Cortex of kidney (tissue), 1 donor: Measurements from ENCODE around the gene OBP2B.
"Not testable (repeated sequence)": the region's sequence is repeated elsewhere in the genome, so short reads cannot be mapped to it uniquely, and the experiment has no call there.

Experiments used
- DNase-seq: peaks from one replicate; lab custom pipeline; 2025; lab: John Stamatoyannopoulos, UW

Gene OBP2B

DNA sequence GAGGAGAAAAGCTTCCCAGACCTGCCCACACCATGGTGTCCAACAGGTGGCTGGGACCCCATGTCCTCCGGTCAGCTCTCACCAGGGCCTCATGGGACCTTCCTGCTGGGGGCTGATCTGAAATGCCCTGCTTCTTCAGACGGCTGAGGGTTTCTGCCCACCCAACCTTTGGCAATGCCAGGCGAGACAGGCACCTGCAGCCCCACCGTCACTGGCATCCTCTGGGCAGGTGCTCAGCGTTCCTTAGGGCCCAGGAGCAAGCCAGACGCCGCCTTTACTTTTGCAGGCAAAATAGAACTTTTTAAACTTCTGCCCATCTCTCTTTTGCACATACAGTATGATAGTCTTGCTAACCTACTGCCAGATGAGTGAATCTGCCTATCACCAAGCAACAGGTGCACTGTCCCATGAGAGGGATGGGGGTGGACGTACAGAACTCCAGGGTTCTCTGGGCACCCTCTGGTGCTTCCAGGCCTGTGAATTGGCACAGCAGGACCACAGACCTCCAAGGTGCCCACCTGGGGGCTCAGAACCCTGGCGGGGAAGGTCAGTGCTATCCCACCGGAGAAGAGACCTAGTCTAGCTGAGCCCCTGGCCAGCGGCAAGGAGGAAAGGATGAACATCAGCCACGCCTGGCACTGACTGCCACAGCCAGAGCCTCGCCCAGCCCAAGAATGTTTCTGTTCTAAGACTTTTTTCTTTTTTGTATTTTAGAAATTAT, 7.5 kb downstream of the OBP2B start:
- no peak for DNase-seq

DNA sequence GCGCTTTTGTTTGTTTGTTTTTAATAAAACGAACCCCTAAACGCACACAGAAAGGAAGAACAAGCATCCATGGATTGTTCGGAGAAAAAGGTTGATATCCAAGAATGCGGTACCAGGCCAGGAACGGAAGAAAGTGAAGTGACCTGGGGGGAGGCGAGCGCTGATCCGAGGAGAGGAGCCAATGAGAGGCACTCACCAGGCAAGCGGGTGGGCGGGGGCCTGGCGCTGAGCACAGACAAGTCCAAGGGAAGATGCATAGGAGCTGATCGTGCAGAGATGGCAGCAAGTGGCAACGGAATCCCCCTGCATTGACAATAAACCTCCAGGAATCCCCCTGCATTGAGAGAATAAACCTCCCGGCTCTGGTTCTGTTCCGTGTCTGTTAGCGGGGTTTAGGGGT, 8.4 kb downstream of the OBP2B start:
- DNase-seq = no peak

DNA sequence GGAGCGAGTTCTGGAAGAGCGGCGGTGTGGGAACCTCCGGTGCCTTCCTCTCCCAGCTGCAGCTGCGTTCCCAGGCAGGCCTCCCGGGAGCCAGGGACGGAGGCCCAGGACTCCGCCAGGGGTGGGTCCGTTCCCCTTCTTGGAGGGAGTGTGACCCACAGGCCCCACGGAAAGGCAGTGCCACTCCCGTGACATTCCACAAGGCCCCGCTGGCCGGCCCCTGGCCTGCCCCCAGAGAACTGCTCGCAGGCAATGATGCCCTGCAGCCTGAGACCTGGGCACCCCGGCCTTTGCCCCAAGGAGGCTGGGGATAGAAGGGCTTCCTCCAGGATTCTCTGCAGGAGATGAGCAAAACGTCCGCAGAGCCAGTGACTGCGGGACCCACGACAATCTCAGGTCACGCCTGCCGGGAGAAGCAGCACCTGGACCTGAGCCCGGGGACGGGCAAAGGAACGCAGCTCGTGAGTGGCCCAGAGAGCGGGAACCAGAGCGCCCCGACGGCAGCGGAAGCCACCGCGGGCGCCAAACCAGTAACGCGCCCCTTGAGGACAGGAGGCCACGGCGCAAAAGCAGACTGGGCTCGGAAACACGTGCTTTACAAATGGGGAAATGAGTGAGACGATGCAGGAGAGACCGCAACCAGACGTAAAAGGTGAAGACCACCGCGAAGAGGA, 9.3 kb downstream of the OBP2B start:
- DNase-seq = no peak

DNA sequence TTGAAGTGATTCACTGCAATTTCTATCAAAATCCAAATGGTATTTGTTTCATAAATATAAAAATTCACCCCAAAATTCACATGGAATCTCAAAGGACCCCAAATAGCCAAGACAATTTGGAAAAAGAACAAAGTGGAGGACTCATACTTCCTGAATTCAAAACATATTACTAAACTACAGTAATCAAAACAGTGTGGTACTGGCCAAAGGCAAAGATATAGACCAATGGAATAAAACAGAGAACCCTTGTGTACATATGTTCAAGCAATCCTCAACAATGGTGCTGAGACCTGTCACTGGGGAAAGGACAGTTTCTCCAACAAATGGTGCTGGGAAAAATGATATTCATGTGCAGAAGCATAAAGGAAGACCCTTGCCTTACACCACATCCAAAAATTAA, 14.0 kb downstream of the OBP2B start:
- DNase-seq = no peak

DNA sequence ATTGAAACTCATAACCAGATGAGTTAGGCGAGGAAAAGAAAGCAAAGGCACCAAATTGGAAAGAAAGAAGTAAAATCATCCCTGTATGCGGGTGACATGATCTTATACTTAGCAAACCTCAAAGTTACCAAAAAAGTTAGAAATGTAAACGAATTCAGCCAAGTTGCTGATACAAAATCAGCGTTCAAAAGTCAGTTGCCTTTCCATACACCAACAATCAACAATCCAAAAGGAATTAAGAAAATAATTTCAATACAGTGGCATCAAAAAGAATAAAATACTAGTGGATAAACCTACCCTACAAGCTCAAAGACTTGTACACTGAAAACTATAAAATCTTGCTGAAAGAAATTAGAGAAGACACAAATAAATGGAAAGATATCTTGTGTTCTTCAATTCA, 14.5 kb downstream of the OBP2B start:
- DNase-seq = no peak

DNA sequence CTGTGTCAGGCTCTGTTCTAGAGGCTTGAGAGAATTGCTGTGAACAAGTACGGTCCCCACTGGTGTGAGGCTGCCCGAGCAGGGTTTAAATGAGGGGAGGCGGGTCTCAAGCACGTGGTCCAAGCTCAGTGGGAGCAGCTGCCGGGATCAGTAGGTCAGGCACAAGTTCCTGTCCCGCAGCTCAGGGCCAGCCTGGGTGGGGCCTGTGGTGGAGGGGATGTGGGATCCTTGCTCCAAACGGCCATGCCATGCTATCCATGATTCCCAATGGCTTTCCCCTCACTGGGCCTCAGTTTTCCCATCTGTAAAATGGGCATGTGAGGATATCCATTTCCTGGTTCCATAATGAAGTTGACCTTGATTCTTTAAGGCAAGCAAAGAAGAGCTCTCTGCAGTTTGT, 17.1 kb downstream of the OBP2B start:
- DNase-seq = no peak

DNA sequence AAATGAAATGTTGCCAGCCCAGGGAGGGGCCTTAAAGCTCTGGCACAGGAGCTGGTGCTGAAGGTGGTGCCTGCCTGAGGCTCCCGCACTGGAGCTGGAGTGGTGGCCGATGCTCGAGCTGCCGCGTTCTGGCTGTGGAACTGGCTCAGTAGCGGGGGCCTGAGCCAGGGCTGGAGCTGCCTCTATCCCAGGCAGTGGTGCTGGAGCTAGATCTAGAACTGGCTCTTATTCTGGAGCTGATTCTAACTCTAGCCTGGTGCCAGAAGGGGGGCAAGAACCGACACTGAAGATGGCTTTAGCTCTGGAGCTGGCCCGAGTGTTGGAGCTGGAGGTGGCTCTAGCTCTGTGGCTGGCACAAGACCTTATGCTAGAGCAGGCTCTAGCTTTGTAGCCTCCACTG, 19.2 kb downstream of the OBP2B start:
- DNase-seq = no peak

DNA sequence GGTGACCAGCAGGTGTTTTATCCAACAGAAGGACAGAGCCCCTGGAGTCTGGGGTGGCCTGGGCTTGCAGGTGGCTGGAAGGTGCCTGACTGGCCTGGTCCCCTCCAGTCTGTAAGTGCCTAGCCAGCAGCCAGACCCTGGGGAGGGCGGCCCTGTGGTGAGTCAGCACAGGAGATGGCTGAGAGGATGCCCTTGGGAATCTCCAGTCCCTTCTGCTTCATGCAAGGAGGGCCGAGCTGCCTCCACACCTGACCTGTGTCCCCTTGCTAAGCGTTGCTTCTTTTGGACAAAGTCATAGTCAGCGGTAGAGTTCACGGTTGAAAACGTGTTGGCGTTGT, 20.2 kb downstream of the OBP2B start:
- no peak for DNase-seq

DNA sequence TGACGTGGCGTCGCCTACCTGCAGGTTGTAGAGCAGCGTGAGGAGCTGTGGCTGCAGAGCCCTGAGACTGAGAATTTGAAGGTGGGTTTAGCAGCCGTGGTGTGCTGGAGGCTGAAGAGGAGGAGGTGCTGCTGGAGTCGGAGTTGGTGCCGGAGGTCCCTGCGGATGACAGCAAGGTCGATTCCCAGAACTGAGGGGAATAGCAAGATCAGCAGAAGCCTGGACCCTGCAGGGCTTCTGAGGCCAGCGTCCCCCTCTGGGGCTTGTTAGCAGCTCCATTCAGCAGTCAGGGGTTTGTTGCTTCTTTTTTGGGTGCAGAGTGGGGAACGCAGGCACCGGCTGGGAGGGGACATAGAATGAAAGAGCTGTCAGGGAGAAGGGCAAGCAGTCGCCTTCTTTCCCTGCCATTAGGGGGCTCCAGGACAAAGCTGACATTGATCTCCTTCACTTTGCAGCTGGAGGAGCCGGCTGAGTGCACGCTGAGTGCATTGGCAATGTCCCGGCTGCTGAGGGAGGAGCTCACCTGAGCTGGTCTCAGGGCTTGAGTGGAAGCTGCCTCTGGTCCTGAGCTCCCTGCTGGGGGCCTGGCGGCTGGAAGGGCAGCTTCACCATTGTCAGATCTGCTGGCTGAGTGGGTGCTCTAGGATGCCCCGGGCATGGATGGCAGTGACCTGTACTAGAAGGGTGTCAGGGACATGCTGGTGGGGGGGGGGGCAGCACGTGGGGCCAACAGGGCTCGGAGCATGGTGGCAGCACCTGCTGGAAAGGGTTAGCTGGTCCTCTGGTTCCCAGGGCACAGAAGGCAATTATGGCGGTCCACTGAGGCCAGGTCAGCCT, 20.8 kb downstream of the OBP2B start:
- no peak for DNase-seq

DNA sequence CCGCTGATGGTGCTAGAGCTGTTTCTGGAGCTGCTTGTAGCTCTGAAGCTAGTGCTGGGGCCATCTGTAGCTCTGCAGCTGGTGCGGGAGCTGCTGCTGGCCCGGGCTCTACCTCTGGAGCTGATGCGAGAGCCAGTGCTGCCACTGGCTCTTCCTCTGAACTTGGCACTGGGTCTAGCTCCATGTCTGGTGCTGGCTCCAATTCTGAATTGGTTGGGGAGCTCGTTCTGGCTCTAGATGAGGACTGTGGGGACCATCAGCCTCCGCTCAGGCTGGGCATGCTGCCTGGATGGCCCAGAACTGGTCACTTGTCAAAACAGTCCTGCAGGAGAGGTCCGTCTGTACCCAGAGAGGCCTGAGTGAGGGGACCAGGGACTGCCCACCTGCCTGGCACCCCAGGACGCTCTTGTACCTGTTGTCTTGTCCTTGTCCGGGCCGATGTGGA, 21.5 kb downstream of the OBP2B start:
- no peak for DNase-seq

DNA sequence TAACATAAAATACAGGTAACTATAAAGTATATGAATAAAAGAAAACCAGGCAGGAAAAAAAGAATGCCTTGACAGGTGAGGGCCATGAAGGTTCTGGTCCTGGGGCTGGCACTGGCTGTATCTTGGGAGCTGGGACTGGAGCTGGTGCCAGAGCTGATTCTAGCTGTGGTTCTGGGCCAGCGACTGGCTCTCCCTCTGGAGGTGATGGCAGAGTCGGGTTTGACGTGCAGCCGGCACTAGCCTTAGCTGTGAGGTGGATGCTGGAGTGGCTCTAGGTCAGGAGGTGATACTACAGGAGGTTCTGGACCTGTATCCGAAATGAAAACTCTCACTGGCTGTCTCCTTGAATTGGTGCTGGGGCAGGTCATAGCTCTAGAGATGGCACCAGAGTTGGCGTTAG, 22.3 kb downstream of the OBP2B start:
- no peak for DNase-seq

DNA sequence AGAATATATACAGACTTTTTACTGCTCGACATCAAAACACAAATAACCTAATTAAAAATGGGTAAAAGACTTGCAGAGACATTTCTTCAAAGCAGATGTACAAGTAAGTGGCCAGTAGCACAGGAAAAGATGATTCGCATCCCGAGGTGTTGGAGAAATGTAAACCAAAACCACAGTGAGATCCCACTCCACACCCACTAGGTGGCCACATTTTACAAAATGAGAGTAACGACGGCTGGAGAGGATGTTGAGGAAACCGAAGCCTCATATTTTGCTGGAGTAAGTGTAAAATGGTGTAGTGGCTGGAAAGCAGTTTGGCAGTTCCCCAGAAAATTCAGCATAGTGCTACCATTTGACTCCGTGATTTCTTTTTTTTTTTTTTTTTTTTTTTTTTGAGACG, 24.1 kb downstream of the OBP2B start:
- DNase-seq = no peak

DNA sequence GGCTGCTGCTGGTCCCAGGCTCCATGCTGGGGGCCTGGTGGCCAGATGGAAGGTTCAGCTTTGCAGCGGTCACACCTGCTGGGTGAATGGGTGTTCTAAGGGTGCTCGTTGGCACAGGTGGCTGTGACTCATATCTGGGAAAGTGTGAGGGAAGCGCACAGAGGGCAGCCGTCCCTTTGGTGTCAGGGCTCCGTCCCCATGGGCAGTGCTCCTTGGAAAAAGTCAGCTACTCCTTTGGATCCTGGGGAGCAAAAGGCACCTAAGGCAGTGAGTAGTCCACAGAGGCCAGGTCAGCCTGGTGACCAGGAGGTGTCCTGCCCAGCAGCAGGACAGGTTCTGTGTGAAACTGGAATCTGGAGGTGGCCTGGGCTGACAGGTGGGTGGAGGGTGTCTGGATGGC, 26.9 kb downstream of the OBP2B start:
- no peak for DNase-seq

DNA sequence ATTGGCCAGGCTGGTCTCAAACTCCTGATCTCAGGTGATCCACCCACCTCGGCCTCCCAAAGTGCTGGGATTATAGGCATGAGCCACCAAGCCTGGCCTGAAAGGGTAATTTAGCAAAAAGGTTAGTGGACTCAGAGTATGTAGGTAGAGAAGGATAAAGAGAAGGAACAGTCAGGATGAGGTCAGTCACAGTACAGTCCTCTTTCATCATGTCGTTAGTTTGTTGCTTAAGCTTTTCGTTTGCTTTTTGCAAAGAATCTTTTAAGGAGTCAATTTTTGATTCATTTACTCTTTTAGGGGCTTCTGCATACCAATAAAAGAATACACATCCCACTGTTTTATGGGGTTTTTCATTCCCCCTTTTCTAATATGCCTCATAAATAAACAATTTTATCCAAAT, 27.5 kb downstream of the OBP2B start:
- no peak for DNase-seq

DNA sequence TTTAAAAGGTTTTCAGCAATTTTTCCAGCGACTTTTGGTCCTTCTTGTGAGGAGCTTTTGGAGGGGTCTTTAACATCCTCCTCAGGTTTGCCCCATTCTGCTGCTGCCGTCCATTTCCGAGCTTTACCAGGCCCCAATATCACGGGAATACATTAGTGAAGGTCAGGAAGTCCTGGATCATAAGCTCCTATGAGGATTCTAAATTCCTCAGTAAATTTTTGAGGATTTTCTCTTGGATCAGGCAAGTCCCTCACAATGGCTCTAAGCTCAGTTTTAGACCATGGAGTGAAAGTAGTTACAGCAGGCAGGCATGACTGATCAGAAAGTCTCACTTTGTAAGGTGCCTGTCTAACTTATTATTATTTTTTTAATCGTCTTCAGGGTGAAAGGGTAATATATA, 28.1 kb downstream of the OBP2B start:
- DNase-seq = no peak

DNA sequence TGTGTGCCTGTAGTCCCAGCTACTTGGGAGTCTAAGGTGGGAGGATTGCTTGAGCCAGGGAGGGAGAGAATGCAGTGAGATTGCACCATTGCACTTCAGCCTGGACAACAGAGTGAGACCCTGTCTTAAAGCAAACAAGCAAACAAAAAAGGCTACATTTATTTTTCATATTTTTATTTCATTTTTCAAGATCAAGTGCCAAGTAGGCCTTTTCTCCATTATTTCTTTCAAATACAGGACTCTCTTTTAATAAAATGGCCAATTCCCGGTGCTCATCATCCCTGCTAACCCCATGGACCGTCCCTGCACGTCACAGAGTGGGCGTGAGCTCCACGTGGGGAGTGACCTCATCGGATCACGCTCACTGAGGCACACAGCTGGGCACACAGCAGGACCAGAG, 36.0 kb downstream of the OBP2B start:
- DNase-seq = no peak

DNA sequence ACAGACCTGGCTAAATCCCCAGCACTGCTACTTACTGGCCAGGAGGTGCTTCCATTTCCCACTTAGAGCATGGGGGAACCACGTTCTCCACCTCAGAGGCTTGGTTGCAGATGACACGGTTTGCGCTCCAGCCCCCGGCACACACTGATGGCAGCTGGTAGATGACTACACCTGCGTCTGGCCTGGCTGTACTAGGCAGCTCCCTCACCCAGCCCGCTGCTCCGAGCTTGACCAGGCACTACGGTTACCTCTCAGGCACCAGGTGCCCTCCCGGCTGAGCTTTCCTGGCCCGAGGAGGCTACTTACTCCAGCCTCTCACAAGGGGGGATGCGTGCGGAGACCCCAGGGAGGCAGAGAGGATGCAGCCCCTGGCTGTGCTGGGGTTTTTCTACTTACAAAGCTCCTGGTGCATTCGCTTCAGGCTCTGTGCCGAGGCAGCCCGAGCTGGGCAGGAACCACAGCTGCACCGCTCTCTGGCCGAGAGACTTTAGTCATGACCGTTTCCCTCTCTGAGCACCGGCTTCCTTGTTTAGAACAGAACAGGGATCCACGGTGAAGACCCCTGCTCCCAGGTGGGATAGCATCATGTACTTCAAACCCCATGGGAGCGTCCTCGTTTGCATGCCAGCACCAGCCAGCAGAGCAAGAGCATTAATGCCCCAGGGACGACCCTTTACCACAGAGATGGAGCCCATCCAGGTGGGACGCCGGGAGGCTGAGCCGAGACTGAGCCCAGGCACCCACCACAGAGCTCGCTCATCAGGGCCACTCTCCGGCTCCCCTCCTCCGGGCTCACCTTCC, 37.7 kb downstream of the OBP2B start:
- no peak for DNase-seq

DNA sequence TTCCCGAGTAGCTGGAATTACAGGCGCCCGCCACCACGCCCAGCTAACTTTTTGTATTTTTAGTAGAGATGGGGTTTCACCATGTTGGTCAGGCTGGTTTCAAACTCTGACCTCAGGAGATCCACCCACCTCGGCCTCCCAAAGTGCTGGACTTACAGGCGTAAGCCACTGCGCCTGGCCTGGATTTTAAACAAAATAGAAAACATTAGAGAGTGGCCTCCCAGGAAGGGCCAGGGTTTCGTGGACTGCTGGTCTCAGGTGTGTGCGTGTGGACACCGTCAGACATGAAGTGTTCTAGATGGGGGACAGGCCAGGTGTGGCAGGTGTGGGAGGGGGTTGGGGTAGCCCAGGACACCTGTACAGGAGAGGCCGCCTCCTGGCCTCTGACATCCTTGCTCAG, 38.3 kb downstream of the OBP2B start:
- no peak for DNase-seq

DNA sequence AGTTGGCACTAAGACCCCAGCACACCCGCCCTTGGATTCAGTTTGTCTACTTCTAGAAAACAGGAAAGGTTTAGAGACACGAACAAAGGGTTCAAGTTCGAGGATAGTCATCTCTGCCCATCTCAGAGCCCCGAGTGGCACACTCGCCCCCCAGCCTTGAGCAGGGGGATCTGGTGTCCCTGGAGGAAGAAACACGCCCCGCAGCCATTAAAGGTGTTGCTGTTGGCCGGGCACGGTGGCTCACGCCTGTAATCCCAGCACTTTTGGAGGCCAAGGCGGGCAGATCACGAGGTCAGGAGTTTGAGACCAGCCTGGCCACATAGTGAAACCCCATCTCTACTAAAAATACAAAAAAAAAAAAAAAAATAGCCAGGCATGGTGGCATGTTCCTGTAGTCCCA, 39.4 kb downstream of the OBP2B start:
- not testable (repeated sequence) for DNase-seq

DNA sequence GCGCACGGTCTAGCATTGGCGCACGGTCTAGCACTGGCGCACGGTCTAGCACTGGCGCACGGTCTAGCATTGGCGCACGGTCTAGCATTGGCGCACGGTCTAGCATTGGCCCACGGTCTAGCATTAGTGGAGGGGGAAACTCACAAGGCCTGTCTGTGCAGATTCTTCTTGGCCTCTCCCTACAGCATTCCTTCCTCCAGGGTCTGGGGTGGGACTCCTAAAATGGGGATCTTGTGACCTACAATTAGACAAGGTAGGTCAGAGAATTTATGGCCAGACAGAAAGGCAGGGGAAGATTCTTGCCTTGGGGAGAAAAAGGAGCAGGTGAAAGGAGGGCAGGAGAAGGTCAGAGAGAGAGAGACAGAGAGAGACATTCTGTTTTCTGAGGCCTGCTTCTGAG, 39.9 kb downstream of the OBP2B start:
- no peak for DNase-seq

DNA sequence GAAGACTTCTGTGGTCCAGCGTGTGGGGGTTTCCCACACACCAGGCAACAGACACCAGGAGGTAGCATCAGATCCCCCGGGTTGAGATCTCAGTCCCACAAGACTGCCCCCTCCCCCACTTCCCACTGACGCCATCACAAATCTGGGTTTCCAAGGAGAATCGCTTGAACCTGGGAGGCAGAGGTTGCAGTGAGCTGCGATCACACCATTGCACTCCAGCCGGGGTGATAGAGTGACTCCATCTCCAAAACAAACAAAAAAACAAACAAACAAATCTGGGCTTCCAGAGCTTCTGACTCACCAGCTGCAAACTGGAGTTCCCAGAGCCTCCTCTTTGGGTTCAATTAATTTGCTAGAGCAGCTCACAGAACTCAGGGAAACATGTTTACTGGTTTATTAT, 40.6 kb downstream of the OBP2B start:
- DNase-seq = no peak

DNA sequence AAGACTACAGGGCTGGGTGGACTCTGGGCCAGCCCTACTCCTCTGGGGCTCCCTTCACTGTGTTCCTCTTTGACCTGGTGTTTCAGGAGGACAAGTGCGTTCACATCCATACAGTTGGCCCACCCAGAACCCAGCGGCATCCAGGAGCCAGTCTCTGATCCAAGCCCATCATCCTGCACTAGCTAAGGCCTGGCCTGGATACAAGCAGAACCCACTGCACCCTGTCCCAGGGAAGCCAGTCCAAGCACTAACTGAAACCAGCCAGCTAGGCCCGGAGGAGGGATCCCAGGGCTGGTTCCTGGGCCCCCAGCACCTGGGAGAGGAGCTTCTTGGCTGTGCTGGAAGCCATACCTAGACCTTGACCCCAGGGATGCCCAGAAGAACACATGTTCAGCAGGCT, 41.3 kb downstream of the OBP2B start:
- no peak for DNase-seq
